GM18526 (cell line): ENCODE data around the gene MBD3.

Experiments used
- POLR2A ChIP-seq: IDR thresholded peaks from 3 replicates; pipeline ENCODE4 v1.6.1; 2011; ENCODE audit not compliant: insufficient read length; ENCODE audit errors: extremely low read depth

The MBD3 gene

DNA sequence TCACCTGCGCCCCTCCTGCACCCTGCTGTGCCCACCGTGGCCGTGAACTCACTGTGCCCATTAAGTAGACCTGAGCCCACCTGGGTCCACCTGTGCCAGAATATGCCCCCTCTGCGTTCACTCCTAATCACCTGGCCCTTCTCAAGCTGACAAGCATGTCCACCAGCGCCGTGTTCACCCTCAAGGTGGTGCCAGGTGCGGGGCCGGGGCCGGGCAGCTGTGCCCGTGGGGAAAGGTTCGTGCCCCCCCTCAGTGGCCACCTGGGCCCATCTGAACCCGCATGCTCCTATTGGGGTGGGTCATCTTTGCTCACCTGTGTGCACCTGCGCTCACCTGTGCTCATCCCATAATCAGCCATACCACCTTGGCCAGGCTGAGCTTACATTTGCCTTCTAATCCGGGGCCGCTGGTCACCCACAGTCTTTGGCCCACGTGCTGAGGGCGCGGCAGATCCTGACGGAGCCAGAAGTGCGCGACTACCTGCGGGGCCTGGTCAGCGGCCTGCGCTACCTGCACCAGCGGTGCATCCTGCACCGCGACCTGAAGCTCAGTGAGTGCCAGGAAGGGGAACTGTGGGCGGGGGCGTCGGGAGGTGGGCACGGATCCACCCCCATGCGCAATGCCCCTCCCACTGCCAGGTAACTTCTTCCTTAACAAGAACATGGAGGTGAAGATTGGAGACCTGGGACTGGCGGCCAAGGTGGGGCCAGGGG is 66.4 kb downstream of the MBD3 start:
- TF ChIP-seq POLR2A, result no peak

DNA sequence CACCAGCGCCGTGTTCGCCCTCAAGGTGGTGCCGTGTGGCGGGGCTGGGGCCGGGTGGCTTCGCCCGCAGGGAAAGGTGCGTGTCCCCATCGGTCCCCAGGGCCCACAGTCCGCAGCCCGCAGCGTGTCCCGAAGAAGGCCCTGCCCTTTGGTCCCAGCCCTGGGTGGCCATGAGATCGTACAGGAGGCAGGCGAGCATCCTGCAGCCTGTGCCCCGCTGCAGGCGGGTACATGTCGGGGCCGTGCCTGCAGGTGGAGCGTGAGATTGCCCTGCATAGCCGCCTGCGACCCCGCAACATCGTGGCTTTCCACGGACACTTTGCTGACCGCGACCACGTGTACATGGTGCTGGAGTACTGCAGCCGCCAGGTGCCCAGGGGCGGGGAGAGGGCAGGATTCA is 67.3 kb downstream of the MBD3 start:
- TF ChIP-seq POLR2A, result no peak

- TF ChIP-seq POLR2A, result no peak
These were observed 67.7 kb downstream of the MBD3 start for GRCh38 chr19:1524972-1525325.

- no peak for TF ChIP-seq POLR2A
These were observed 68.2 kb downstream of the MBD3 start for GRCh38 chr19:1524287-1524971.
